ENCODE results near the gene RDH11. TPM values are rescaled to one million over a fixed set of nuclear protein-coding genes. Genes with fewer than 3 reads are reported as not detected.
"Not testable (repeated sequence)": the region's sequence is repeated elsewhere in the genome, so short reads cannot be mapped to it uniquely, and the experiment has no call there.

RDH11 gene
- total RNA-seq, 1 experiment from 2014 or later, result 125 TPM

DNA sequence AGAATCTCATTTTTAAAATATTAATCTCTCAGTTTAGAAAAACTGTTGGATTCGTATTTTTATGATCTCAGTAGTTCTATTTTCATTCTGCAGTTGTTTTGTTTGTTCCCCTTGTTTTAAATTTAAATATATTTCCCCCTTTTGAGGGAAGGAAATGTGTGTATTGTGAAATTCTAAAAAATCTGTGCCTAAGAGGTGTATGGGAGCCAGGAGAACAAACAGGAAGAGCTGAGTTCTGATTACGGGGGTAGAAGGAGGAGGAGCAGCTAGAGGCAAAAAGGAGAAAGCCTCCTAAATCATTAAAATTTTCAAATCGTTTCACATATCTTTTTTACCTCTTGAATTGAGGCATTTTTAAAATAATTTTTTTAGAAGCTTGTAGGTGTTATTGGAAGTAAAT, 8.4 kb upstream of the RDH11 start:
- Histone ChIP-seq H3F3A (ENCODE audit: low read length, unreplicated experiment) (no peaks in the 10 kb centered on the region), H3K79me2 (ENCODE audit: low read length) (no peaks in the 10 kb centered on the region), H3K27me3 (ENCODE audit: low read length) (no peaks in the 10 kb centered on the region), H3K36me3 (ENCODE audit: low read depth, low read length) (no peaks in the 10 kb centered on the region), H3K9me3 (ENCODE audit: low read length) (no peaks in the 10 kb centered on the region), H3K4me3 (ENCODE audit: low read length) (no peak overlapping the region), H3K27ac (ENCODE audit: low read length) (no peak overlapping the region), H2AFZ (ENCODE audit: low read length) (no peak overlapping the region), H4K20me1 (ENCODE audit: low read length) (no peaks in the 10 kb centered on the region), H3K4me1 (ENCODE audit: insufficient read depth, low read length) (peaks cover 8% of the 10 kb centered on the region; the same call in 1 of the 2 replicates), H3K9ac (ENCODE audit: low read length) (no peak overlapping the region), H3K9me2 (replicated peaks; ENCODE audit: low read length) (no peaks in the 10 kb centered on the region), H3K4me2 (ENCODE audit: low read length) (no peak overlapping the region)
- TF ChIP-seq, protein P1, sequence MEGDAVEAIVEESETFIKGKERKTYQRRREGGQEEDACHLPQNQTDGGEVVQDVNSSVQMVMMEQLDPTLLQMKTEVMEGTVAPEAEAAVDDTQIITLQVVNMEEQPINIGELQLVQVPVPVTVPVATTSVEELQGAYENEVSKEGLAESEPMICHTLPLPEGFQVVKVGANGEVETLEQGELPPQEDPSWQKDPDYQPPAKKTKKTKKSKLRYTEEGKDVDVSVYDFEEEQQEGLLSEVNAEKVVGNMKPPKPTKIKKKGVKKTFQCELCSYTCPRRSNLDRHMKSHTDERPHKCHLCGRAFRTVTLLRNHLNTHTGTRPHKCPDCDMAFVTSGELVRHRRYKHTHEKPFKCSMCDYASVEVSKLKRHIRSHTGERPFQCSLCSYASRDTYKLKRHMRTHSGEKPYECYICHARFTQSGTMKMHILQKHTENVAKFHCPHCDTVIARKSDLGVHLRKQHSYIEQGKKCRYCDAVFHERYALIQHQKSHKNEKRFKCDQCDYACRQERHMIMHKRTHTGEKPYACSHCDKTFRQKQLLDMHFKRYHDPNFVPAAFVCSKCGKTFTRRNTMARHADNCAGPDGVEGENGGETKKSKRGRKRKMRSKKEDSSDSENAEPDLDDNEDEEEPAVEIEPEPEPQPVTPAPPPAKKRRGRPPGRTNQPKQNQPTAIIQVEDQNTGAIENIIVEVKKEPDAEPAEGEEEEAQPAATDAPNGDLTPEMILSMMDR (conservative IDR thresholded peaks at IDR 0.05; ENCODE audit: low read depth, low read length), result no peak
- TF ChIP-seq EZH2 (IDR thresholded peaks at IDR 0.05; ENCODE audit: low read length, unreplicated experiment), result no peak
- no peak for TF ChIP-seq EZH2phosphoT487 (IDR thresholded peaks at IDR 0.05; ENCODE audit: borderline replicate concordance, low read length)
- DNase-seq (no peak), ATAC-seq (no peak)
- ChIA-PET POLR2A (ENCODE audit: unreplicated experiment) (interaction anchor here (0.5 to 1.2 kb wide), 4 partner anchors 8 to 104 kb away, joined by 3 read pairs; partner anchors contain the start of genes PIGH and RDH11), CTCF (interaction anchor here (0.5 to 2.7 kb wide), 26 partner anchors 8 to 1345 kb away, joined by 3 to 70 read pairs (median 9); partner anchors contain the start of genes ARG2, ATP6V1D, EIF2S1 and PIGH)
- intact Hi-C loops (cut with micrococcal nuclease), result loop anchor here (1.0 to 5.0 kb wide), 7 partner anchors 30 to 537 kb away; partner anchors contain the start of gene VTI1B
- no TSS peak for BruUV-seq (replicated peaks)

DNA sequence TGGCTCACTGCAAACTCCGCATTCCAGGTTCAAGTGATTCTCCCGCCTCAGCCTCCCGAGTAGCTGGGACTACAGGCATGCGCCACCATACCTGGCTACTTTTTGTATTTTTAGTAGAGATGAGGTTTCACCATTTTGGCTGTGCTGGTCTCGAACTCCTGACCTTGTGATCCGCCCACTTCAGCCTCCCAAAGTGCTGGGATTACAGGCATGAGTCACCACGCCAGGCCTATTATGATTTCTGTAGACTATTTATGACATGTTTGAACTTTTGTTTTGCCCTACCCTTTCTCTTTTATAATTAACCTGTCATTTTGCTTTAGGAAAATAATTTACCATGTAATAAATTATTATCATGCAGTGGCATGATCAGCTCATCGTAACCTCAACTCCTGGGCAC, 5.9 kb upstream of the RDH11 start, which contains the start of gene RDH12:
Gene RDH12 (plus strand): TSS at position 395 of the 400 bp plus-strand sequence. CDS start 20,757 bp downstream, outside the sequence.
- H3F3A ChIP-seq (ENCODE audit: low read length, unreplicated experiment); H2AFZ ChIP-seq (ENCODE audit: low read length); H3K9ac ChIP-seq (ENCODE audit: low read length); H3K9me3 ChIP-seq (ENCODE audit: low read length); ATAC-seq; DNase-seq; H3K4me3 ChIP-seq (ENCODE audit: low read length); POLR2A ChIA-PET (ENCODE audit: unreplicated experiment); H3K4me2 ChIP-seq (ENCODE audit: low read length); H3K36me3 ChIP-seq (ENCODE audit: low read depth, low read length); H4K20me1 ChIP-seq (ENCODE audit: low read length); H3K79me2 ChIP-seq (ENCODE audit: low read length); BruUV-seq (replicated peaks); H3K4me1 ChIP-seq (ENCODE audit: insufficient read depth, low read length); H3K27ac ChIP-seq (ENCODE audit: low read length); H3K9me2 ChIP-seq (replicated peaks; ENCODE audit: low read length); CTCF ChIA-PET; H3K27me3 ChIP-seq (ENCODE audit: low read length): not testable (repeated sequence)
- intact Hi-C loops (cut with micrococcal nuclease), result loop anchor here (5.0 kb wide), 1 partner anchor 534 kb away; no protein-coding TSS in a partner anchor

DNA sequence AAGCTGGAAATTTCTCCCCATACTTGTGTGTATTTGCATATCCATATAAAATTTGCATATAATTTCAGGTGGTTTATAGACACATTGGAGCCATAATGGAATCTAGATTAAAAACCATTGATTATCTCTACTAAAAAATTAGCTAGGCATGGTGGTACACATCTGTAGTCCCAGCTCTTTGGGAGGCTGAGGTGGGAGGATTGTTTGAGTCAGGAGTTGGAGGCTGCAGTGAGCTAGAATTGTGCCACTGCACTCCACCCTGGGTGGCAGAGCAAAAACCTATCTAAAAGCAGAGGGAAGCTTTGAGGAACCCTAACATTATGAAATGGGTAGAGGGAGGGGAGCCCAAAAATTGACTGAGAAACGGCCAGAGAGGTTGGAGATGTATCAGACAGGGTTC, 2.6 kb upstream of the RDH11 start:
- H3K9me3 ChIP-seq (ENCODE audit: low read length), result no peaks in the 10 kb centered on the region
- no peak overlapping the region for H3K27ac ChIP-seq (ENCODE audit: low read length)
- no peak overlapping the region for H3K4me3 ChIP-seq (ENCODE audit: low read length)
- H3K9ac ChIP-seq (ENCODE audit: low read length), result no peak overlapping the region
- H4K20me1 ChIP-seq (ENCODE audit: low read length), result peaks cover 8% of the 10 kb centered on the region
- DNase-seq (no peak), ATAC-seq (no peak)
- H3K9me2 ChIP-seq (replicated peaks; ENCODE audit: low read length), result no peaks in the 10 kb centered on the region
- H3K4me2 ChIP-seq (ENCODE audit: low read length), result no peak overlapping the region
- H2AFZ ChIP-seq (ENCODE audit: low read length), result no peak overlapping the region
- H3K79me2 ChIP-seq (ENCODE audit: low read length), result peaks cover 22% of the 10 kb centered on the region
- peaks cover 11% of the 10 kb centered on the region for H3K4me1 ChIP-seq (ENCODE audit: insufficient read depth, low read length)
- H3K27me3 ChIP-seq (ENCODE audit: low read length), result no peaks in the 10 kb centered on the region
- CTCF ChIA-PET, result interaction anchor here (0.6 kb wide), 1 partner anchor 128 kb away, joined by 3 read pairs; no protein-coding TSS in a partner anchor
- H3F3A ChIP-seq (ENCODE audit: low read length, unreplicated experiment), result no peaks in the 10 kb centered on the region
- no TSS peak for BruUV-seq (replicated peaks)
- TF ChIP-seq EZH2 (IDR thresholded peaks at IDR 0.05; ENCODE audit: low read length, unreplicated experiment), result no peak
- no peak for TF ChIP-seq EZH2phosphoT487 (IDR thresholded peaks at IDR 0.05; ENCODE audit: borderline replicate concordance, low read length)
- TF ChIP-seq, protein P1 (conservative IDR thresholded peaks at IDR 0.05; ENCODE audit: low read depth, low read length), result no peak
- H3K36me3 ChIP-seq (ENCODE audit: low read depth, low read length), result peaks cover under 1% of the 10 kb centered on the region; the same call in 1 of the 2 replicates
- POLR2A ChIA-PET (ENCODE audit: unreplicated experiment), result interaction anchor here (0.6 kb wide), 1 partner anchor 112 kb away, joined by 5 read pairs; no protein-coding TSS in a partner anchor
- intact Hi-C loops (cut with micrococcal nuclease), result no loop called here

Measured in PC-3 (cell line).